Measurements from ENCODE around the gene GGT5. TPM values are rescaled to one million over a fixed set of nuclear protein-coding genes. Genes with fewer than 3 reads are reported as not detected.

The GGT5 gene
- total RNA-seq = 22.0 and 24.0 TPM in 2 replicates

GRCh38 chr22:24245030-24245431 is at the start of gene GGT5:
TSS of gene GGT5 (minus strand) at chr22:24245082. CDS start at chr22:24244725, 357 bp downstream.

GRCh38 chr22:24270556-24271385 is 25.9 kb upstream of the GGT5 start, which contains the start of gene SPECC1L:
TSS of gene SPECC1L (plus strand) at chr22:24270831. CDS start at chr22:24302232, 31,401 bp downstream.

GRCh38 chr22:24181088-24181995 is 63.5 kb downstream of the GGT5 start, which contains the start of gene SUSD2:
TSS of gene SUSD2 (plus strand) at chr22:24181487. CDS start at chr22:24181520, 33 bp downstream.

Other genes with a start within 250 kb of the GGT5 start
- not detected in 2 replicates for gene GSTT4, start 239.6 kb downstream of the GGT5 start, total RNA-seq
- 55.5 and 63.1 TPM in 2 replicates for gene CABIN1, start 233.8 kb downstream of the GGT5 start, total RNA-seq
- gene SUSD2, start 63.6 kb downstream of the GGT5 start, total RNA-seq = 2.9 and 15.6 TPM in 2 replicates
- 28.7 and 35.2 TPM in 2 replicates for gene SPECC1L, start 25.7 kb upstream of the GGT5 start, total RNA-seq
- 1.1 and 4.1 TPM in 2 replicates for gene ADORA2A, start 182.5 kb upstream of the GGT5 start, total RNA-seq